GM12878 (cell line): ENCODE measurements around the gene TMC2. TPM values are rescaled to one million over a fixed set of nuclear protein-coding genes. Genes with fewer than 3 reads are reported as not detected.

Experiments
- ATAC-seq: fragments of 200-7000 bp; cut with Tn5 transposase; 3 replicates; pipeline ENCODE4 v1.9.1; 2020; ENCODE audit warnings: mild to moderate bottlenecking, moderate library complexity
- BruUV-seq: library from RNA; stranded (reverse); fragments of 400-500 nt; replicated peaks from 2 replicates; lab custom pipeline; 2021; lab: Mats Ljungman, UMichigan
- CTCF ChIA-PET: fragments of 300-600 bp; sonication (Branson Sonifier 250); formaldehyde crosslinking; extraction: SDS; loops from one replicate; lab custom pipeline; 2021; ENCODE audit warnings: inconsistent platforms; lab: Yijun Ruan, JAX
- POLR2A ChIA-PET: fragments of 350-600 bp; formaldehyde crosslinking; extraction: SDS; loops from one replicate; lab custom pipeline; 2021; ENCODE audit warnings: inconsistent platforms; lab: Charles Lee
- RAD21 ChIA-PET: fragments of 300-600 bp; sonication (Branson Sonifier 250); formaldehyde crosslinking; loops from one replicate; lab custom pipeline; 2023; ENCODE audit warnings: antibody characterized with exemption; ENCODE audit not compliant: unreplicated experiment; lab: Charles Lee
- SMC1A ChIA-PET: fragments of 300-600 bp; sonication (Branson Sonifier 250); formaldehyde crosslinking; loops from one replicate; lab custom pipeline; 2023; ENCODE audit not compliant: unreplicated experiment, uncharacterized antibody; lab: Charles Lee
- DNase-seq: peaks from one replicate; pipeline ENCODE4 v3.0.0-alpha.2; 2011; ENCODE audit warnings: low read depth, low spot score
- FAIRE-seq: peaks from 3 replicates; lab custom pipeline; 2011; peaks lifted over from hg19 to GRCh38; lab: Jason Lieb, UNC
- H2AFZ ChIP-seq: 2 replicates; pipeline ENCODE4 v1.6.0; 2011; ENCODE audit warnings: low read depth, low read length, control low read depth; ENCODE audit not compliant: control insufficient read depth
- H3K27ac ChIP-seq: 2 replicates; pipeline ENCODE4 v1.5.1; 2011; ENCODE audit warnings: control low read depth; ENCODE audit not compliant: control insufficient read depth, insufficient read depth
- H3K27me3 ChIP-seq, 2 experiments: replicated peaks in 1 of 2; 2 replicates each; pipeline versions ENCODE4 v1.6.0 to v1.6.1; 2011; ENCODE audit warnings: low read length in 1 of 2; ENCODE audit not compliant: control insufficient read depth in 2 of 2, insufficient read depth in 2 of 2
- H3K36me3 ChIP-seq, 2 experiments: 2 replicates each; pipeline ENCODE4 v1.5.1; 2011; ENCODE audit warnings: low read length in 1 of 2; ENCODE audit not compliant: control insufficient read depth in 2 of 2, insufficient read depth in 2 of 2
- H3K4me1 ChIP-seq: 2 replicates; pipeline ENCODE4 v1.6.1; 2011; ENCODE audit warnings: mild to moderate bottlenecking, low read length, moderate library complexity, mixed read lengths; ENCODE audit not compliant: control insufficient read depth, insufficient read depth
- H3K4me2 ChIP-seq: 2 replicates; pipeline ENCODE4 v1.6.0; 2011; ENCODE audit warnings: control low read depth; ENCODE audit not compliant: control insufficient read depth, insufficient read depth
- H3K4me3 ChIP-seq: fragments of 200-600 bp; sonication (generic); 2 replicates; pipeline ENCODE4 v1.5.1; 2016
- H3K79me2 ChIP-seq: 2 replicates; pipeline ENCODE4 v1.6.0; 2011; ENCODE audit warnings: low read length; ENCODE audit not compliant: control insufficient read depth, insufficient read depth
- H3K9ac ChIP-seq: 2 replicates; pipeline ENCODE4 v1.8.0; 2011; ENCODE audit warnings: low read length, control low read depth, mixed read lengths; ENCODE audit not compliant: control insufficient read depth, insufficient read depth
- H3K9me3 ChIP-seq: replicated peaks from 3 replicates; pipeline ENCODE4 v1.5.1; 2011; ENCODE audit warnings: mild to moderate bottlenecking, low read length; ENCODE audit not compliant: control insufficient read depth, insufficient read depth
- H4K20me1 ChIP-seq: 2 replicates; pipeline ENCODE4 v1.6.0; 2011; ENCODE audit not compliant: control insufficient read depth, insufficient read depth
- CREM ChIP-seq: IDR thresholded peaks from 2 replicates; pipeline ENCODE4 v1.6.1; 2014; ENCODE audit warnings: antibody characterized with exemption, low read depth
- FOXM1 ChIP-seq: IDR thresholded peaks from 2 replicates; pipeline ENCODE4 v1.6.1; 2012; ENCODE audit warnings: low read depth, mild to moderate bottlenecking, inconsistent platforms, low read length, moderate library complexity
- IRF3 ChIP-seq: fragments of 450-650 bp; IDR thresholded peaks from 2 replicates; pipeline ENCODE4 v1.6.1; 2014; ENCODE audit warnings: mild to moderate bottlenecking
- MYC ChIP-seq: IDR thresholded peaks from 2 replicates; pipeline ENCODE4 v1.6.1; 2011; ENCODE audit warnings: mild to moderate bottlenecking, low read length, moderate library complexity, inconsistent platforms; ENCODE audit not compliant: insufficient read depth, insufficient replicate concordance, insufficient read length, severe bottlenecking
- RAD51 ChIP-seq: fragments of 450-650 bp; IDR thresholded peaks from 2 replicates; pipeline ENCODE4 v1.6.1; 2016; ENCODE audit warnings: moderate library complexity, mild to moderate bottlenecking, inconsistent platforms
- SRF ChIP-seq, 2 experiments: IDR thresholded peaks; 2 replicates each; pipeline ENCODE4 v1.6.1; 2011; ENCODE audit warnings: low read depth in 2 of 2, low read length in 2 of 2, mild to moderate bottlenecking in 1 of 2, moderate library complexity in 1 of 2
- USF1 ChIP-seq: IDR thresholded peaks from 2 replicates; pipeline ENCODE4 v1.6.1; 2011; ENCODE audit warnings: borderline replicate concordance, low read depth, mild to moderate bottlenecking, moderate library complexity, mixed read lengths, low read length; ENCODE audit not compliant: insufficient read depth; ENCODE audit errors: extremely low read length
- ZNF622 ChIP-seq: fragments of 450-650 bp; IDR thresholded peaks from 2 replicates; pipeline ENCODE4 v1.6.1; 2017; ENCODE audit warnings: mild to moderate bottlenecking, inconsistent platforms
- WGBS: methylation state at CpG from one replicate; pipeline ENCODE4 v1.1.6; 2016; ENCODE audit warnings: low lambda C conversion rate; ENCODE audit not compliant: insufficient replicate concordance, insufficient coverage; ENCODE audit errors: missing lambda C conversion rate; 5-methylcytosine and 5-hydroxymethylcytosine counted together
- in situ Hi-C: fragments of 300-500 bp; cut with MboI; formaldehyde crosslinking; loops from 9 replicates; pipeline ENCODE4 v1.14.3; 2018; ENCODE audit warnings: mixed read lengths
- intact Hi-C: fragments of 100-400 bp; cut with micrococcal nuclease; formaldehyde crosslinking; loops from one replicate; pipeline ENCODE4 v1.14.2; 2022; ENCODE audit not compliant: unreplicated experiment
- polyA plus RNA-seq, 11 experiments: library from polyadenylated mRNA; depleted of rRNA in 4 of 11; unstranded in 6 of 11; stranded (reverse) in 5 of 11; fragments of >200 nt; fragmentation: Nextera tagmentation in 4 of 11; fragmentation: Illumina TruSeq in 1 of 11; extraction: Ambion mirVana in 4 of 11; extraction: Trizol in 1 of 11; gene quantifications; 1 replicate in 1 of 11; 2 replicates in 10 of 11; pipeline versions ENCODE4 v1.2.1 to v1.2.3, GENCODE V29; 2011 to 2016; ENCODE audit warnings: inconsistent platforms in 2 of 11, missing spikeins in 2 of 11, low read depth in 1 of 11
- total RNA-seq, 4 experiments: library from RNA; depleted of rRNA in 3 of 4; stranded (reverse); fragments of >200 nt in 3 of 4; fragmentation: Illumina TruSeq in 1 of 4; extraction: Trizol in 1 of 4; gene quantifications; 2 replicates each; pipeline versions ENCODE4 v1.2.1 to v1.2.3, GENCODE V29; 2013 to 2021

Gene TMC2
- total and polyA plus RNA-seq, 10 of the 15 experiments (the other 5 are each of a cell fraction or from before 2014, with no cell fraction given) = 0.08 TPM; not detected in 9

- Histone ChIP-seq H3K4me2 (no peak overlapping the region), H2AFZ (no peak overlapping the region), H3K4me1 (no peaks in the 10 kb centered on the region), H3K27ac (no peak overlapping the region), H4K20me1 (no peaks in the 10 kb centered on the region), H3K36me3 (no peaks in the 10 kb centered on the region), H3K79me2 (no peaks in the 10 kb centered on the region), H3K9ac (no peak overlapping the region), H3K27me3 (peaks cover 0 to 4% of the 10 kb centered on the region in 2 experiments; a peak in 2 of 4 replicates), H3K4me3 (no peak overlapping the region), H3K9me3 (no peaks in the 10 kb centered on the region)
- TF ChIP-seq RAD51 (no peak), FOXM1 (no peak), USF1 (no peak), CREM (no peak), IRF3 (no peak), ZNF622 (no peak), MYC (no peak), SRF (IDR thresholded peaks at IDR 0.05; ENCODE audit: low read depth in 2 of 2, low read length in 2 of 2) (no peak)
- POLR2A ChIA-PET = no interaction called here
- in situ Hi-C loops (no loop called here), intact Hi-C loops (no loop called here)
- ATAC-seq (no peak), FAIRE-seq (no peak), DNase-seq (no peak)
- RAD21 ChIA-PET = no interaction called here
- CTCF ChIA-PET = no interaction called here
- 15% methylated on average over 4 of the region's 4 CpGs for WGBS
- BruUV-seq = no TSS peak
- SMC1A ChIA-PET = no interaction called here
Measured at GRCh38 chr20:2624190-2624589, 87.8 kb downstream of the TMC2 start.
